GM12892 (cell line): ENCODE measurements around the gene RNF17.

ENCODE experiments used
- POLR2A ChIP-seq: IDR thresholded peaks from 2 replicates; pipeline ENCODE4 v1.6.1; 2011; ENCODE audit warnings: low read depth, low read length, control low read depth
- POLR2AphosphoS5 ChIP-seq: IDR thresholded peaks from 2 replicates; pipeline ENCODE4 v1.6.1; 2011; ENCODE audit warnings: low read depth, low read length, control low read depth

DNA sequence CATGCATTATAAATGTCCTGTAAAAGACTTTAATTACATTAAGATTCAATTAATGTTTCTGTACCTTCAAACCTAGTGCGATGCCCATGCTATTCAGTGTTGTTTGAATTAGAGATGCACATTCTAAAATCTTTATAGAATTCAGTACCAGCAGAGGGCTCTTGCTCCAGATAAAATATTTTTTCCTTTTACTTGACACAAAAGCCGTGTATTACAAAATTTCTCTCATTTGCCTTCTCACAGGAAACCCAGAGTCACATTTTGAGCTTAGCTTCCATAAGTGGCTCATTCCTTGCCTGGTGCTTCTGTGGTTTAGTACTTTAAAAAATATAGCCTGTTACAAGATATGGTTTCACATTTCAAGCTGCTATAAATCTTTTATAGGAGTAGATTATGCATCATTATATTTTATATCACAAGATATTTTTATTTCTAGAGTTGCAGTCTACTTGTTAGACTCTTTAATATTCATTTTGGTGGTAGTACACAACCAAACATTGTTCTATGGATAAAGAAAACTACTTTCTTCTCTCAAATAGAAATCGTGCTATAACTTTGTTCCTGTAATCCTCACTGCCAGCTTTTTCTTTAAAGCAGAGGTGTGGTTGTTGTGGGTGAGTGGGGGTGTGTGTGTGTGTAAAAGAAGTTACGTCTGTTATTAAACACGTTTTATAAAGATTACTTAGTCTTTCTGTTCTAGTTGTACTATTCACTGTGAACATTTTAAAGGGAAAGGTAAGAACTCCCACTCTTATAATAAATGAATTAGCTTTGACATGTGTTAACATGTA lies 101.4 kb downstream of the RNF17 start:
- TF ChIP-seq POLR2A (no peak), POLR2AphosphoS5 (no peak)
